ENCODE results near the gene NAT9. TPM values are rescaled to one million over a fixed set of nuclear protein-coding genes. Genes with fewer than 3 reads are reported as not detected.

The NAT9 gene
- total RNA-seq, 4 donors from 2014 or later = 27.5 to 78.6 (median 43.2) TPM

- no peak for TF ChIP-seq CTCF (IDR thresholded peaks at IDR 0.05)
- no peak for TF ChIP-seq EP300 (IDR thresholded peaks at IDR 0.05)
- TF ChIP-seq POLR2A (IDR thresholded peaks at IDR 0.05) = no peak
- DNase-seq (ENCODE audit: low spot score in 2 of 2) = no peak
- H3K4me3 ChIP-seq = no peak overlapping the region
- peaks cover 0 to 55% (median 46%) of the 10 kb centered on the region in 4 donors for H3K4me1 ChIP-seq
- H3K36me3 ChIP-seq = no peaks in the 10 kb centered on the region
- peak overlapping the region in 3 of 4 donors; percentile 84 to 91 (median 86) for H3K27ac ChIP-seq
- H3K9me3 ChIP-seq = no peaks in the 10 kb centered on the region
- 74 to 85% methylated on average over 5 of the region's 5 CpGs for WGBS, 2 donors
- H3K27me3 ChIP-seq = peaks cover 0 to 13% of the 10 kb centered on the region in 2 donors
Measured at GRCh38 chr17:74746376-74746775, 29.8 kb downstream of the NAT9 start.

- peaks cover 0 to 20% of the 10 kb centered on the region in 2 donors for H3K27me3 ChIP-seq
- DNase-seq (ENCODE audit: low spot score in 2 of 2) = no peak
- H3K4me3 ChIP-seq = no peak overlapping the region
- H3K4me1 ChIP-seq = peaks cover 0 to 48% (median 39%) of the 10 kb centered on the region in 4 donors
- H3K27ac ChIP-seq = peak overlapping the region in 2 of 4 donors; percentile 75 to 87
- no peaks in the 10 kb centered on the region for H3K9me3 ChIP-seq
- WGBS, 2 donors = 83 to 84% methylated on average over 8 of the region's 8 CpGs
- TF ChIP-seq POLR2A (IDR thresholded peaks at IDR 0.05) (no peak), CTCF (IDR thresholded peaks at IDR 0.05) (no peak), EP300 (IDR thresholded peaks at IDR 0.05) (no peak)
- no peaks in the 10 kb centered on the region for H3K36me3 ChIP-seq
Measured at GRCh38 chr17:74745548-74746177, 30.5 kb downstream of the NAT9 start.

GRCh38 chr17:74744714-74745547 is 31.2 kb downstream of the NAT9 start:
- Histone ChIP-seq H3K36me3 (no peaks in the 10 kb centered on the region), H3K9me3 (no peaks in the 10 kb centered on the region), H3K27me3 (peaks cover 0 to 27% of the 10 kb centered on the region in 2 donors), H3K4me1 (peaks cover 0 to 41% (median 32%) of the 10 kb centered on the region in 4 donors), H3K4me3 (peak overlapping the region in 3 of 4 donors; percentile 22 to 40 (median 33)), H3K27ac (peak overlapping the region; percentile 49 to 87 (median 69))
- TF ChIP-seq POLR2A (IDR thresholded peaks at IDR 0.05) = no peak
- peak; percentile 50 to 76 for TF ChIP-seq EP300 (IDR thresholded peaks at IDR 0.05)
- peak; percentile 98 to 100 (median 99) for TF ChIP-seq CTCF (IDR thresholded peaks at IDR 0.05)
- WGBS, 2 donors = 29 to 31% methylated on average over 17 to 24 of the region's 24 CpGs
- DNase-seq (ENCODE audit: low spot score in 2 of 2) = peak; percentile 92 to 98

GRCh38 chr17:74744349-74744713 is 31.8 kb downstream of the NAT9 start:
- WGBS, 2 donors = 54 to 69% methylated on average over 2 of the region's 2 CpGs
- Histone ChIP-seq H3K36me3 (no peaks in the 10 kb centered on the region), H3K9me3 (no peaks in the 10 kb centered on the region), H3K4me3 (no peak overlapping the region), H3K4me1 (peaks cover 0 to 36% (median 28%) of the 10 kb centered on the region in 4 donors), H3K27ac (peak overlapping the region in 2 of 4 donors; percentile 63 to 75), H3K27me3 (peaks cover 0 to 33% of the 10 kb centered on the region in 2 donors)
- DNase-seq (ENCODE audit: low spot score in 2 of 2) = no peak
- no peak for TF ChIP-seq EP300 (IDR thresholded peaks at IDR 0.05)
- no peak for TF ChIP-seq POLR2A (IDR thresholded peaks at IDR 0.05)
- no peak for TF ChIP-seq CTCF (IDR thresholded peaks at IDR 0.05)

GRCh38 chr17:74743755-74744154 is 32.4 kb downstream of the NAT9 start:
- WGBS, 2 donors = 77 to 88% methylated on average over 2 of the region's 2 CpGs
- Histone ChIP-seq H3K4me3 (no peak overlapping the region), H3K27ac (no peak overlapping the region), H3K4me1 (peaks cover 0 to 39% (median 28%) of the 10 kb centered on the region in 4 donors), H3K36me3 (no peaks in the 10 kb centered on the region), H3K27me3 (peaks cover 0 to 39% of the 10 kb centered on the region in 2 donors), H3K9me3 (no peaks in the 10 kb centered on the region)
- no peak for TF ChIP-seq EP300 (IDR thresholded peaks at IDR 0.05)
- TF ChIP-seq CTCF (IDR thresholded peaks at IDR 0.05) = no peak
- TF ChIP-seq POLR2A (IDR thresholded peaks at IDR 0.05) = no peak
- DNase-seq (ENCODE audit: low spot score in 2 of 2) = no peak

Data from tibial nerve (tissue), 4 donors.